Measurements from ENCODE around the gene TBCCD1. TPM values are rescaled to one million over a fixed set of nuclear protein-coding genes. Genes with fewer than 3 reads are reported as not detected.
"Not testable (repeated sequence)": the region's sequence is repeated elsewhere in the genome, so short reads cannot be mapped to it uniquely, and the experiment has no call there.

The TBCCD1 gene
- total RNA-seq, 1 donor from 2014 or later: 8.7 TPM

DNA sequence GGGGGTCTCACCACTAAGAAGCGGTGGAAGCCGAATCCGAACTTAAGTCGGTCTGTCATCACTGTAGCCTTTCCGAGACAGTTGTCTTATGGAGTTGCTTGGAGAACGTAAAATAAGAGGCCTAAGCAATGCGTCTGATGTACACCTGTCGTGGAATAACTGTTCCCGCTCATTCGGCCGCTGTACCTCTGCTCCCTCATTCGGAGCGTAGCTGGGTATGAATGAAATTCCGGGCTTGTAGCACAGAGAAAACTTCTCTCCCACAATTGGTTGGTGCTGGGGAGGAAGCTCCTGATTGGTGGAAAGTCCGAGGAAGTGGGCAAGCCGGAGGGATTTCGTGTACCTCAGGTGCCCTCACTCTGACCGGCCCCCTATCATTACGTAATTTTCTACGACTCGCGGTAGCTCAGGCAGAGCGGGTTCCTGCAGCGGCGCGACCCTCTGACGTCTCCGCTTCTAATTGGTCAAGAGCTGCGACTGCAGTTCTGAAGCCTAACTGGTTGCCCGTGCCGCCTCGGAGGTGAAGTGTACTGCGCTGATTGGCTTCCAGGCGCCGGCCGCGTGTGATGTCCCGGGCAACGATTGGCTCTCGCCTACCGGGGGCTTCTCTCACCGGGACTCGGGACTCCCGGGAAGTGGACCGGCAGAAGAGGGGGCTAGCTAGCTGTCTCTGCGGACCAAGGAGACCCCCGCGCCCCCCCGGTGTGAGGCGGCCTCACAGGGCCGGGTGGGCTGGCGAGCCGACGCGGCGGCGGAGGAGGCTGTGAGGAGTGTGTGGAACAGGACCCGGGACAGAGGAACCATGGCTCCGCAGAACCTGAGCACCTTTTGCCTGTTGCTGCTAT is 3.2 kb upstream of the TBCCD1 start, which contains the start of gene DNAJB11:
TSS of gene DNAJB11 (plus strand) at position 625 of the 845 bp plus-strand sequence. CDS start at position 803, 178 bp downstream.
- peak; percentile 100 for DNase-seq (ENCODE audit: low read depth)
- Histone ChIP-seq H3K9me3 (ENCODE audit: insufficient read depth, low read depth, low read length) (no peaks in the 10 kb centered on the region), H3K36me3 (ENCODE audit: insufficient read depth, low read length) (peaks cover 23% of the 10 kb centered on the region), H3K4me3 (ENCODE audit: insufficient read depth, low read depth, low read length) (peak within 1 kb of the TSS; percentile 88), H3K27ac (ENCODE audit: low read depth, low read length) (peak within 1 kb of the TSS; percentile 92), H3K27me3 (ENCODE audit: insufficient read depth, low read length) (no peaks in the 10 kb centered on the region), H3K79me2 (ENCODE audit: insufficient read depth, low read length) (peaks cover 51% of the 10 kb centered on the region), H3K9ac (ENCODE audit: low read length) (peak within 1 kb of the TSS; percentile 97), H3K4me2 (ENCODE audit: low read length) (peak within 1 kb of the TSS; percentile 97), H3K4me1 (ENCODE audit: insufficient read depth, low read length) (peaks cover 24% of the 10 kb centered on the region), H4K20me1 (ENCODE audit: insufficient read depth, low read length) (peaks cover 10% of the 10 kb centered on the region), H2AFZ (ENCODE audit: low read depth, low read length) (peak within 1 kb of the TSS; percentile 86)
- Mint-ChIP-seq H3K27me3 (ENCODE audit: low read depth, unreplicated experiment) (no peaks in the 10 kb centered on the region), H3K9me3 (ENCODE audit: unreplicated experiment) (no peaks in the 10 kb centered on the region), H3K4me3 (ENCODE audit: unreplicated experiment) (peak within 1 kb of the TSS; percentile 96), H3K36me3 (ENCODE audit: low read depth, unreplicated experiment) (no peaks in the 10 kb centered on the region), H3K27ac (ENCODE audit: unreplicated experiment) (peak within 1 kb of the TSS; percentile 93), H3K4me1 (ENCODE audit: low read depth, unreplicated experiment) (peaks cover 10% of the 10 kb centered on the region)
- TF ChIP-seq EZH2 (IDR thresholded peaks at IDR 0.05; ENCODE audit: insufficient read depth, low read length): no peak
- TF ChIP-seq, protein P1, sequence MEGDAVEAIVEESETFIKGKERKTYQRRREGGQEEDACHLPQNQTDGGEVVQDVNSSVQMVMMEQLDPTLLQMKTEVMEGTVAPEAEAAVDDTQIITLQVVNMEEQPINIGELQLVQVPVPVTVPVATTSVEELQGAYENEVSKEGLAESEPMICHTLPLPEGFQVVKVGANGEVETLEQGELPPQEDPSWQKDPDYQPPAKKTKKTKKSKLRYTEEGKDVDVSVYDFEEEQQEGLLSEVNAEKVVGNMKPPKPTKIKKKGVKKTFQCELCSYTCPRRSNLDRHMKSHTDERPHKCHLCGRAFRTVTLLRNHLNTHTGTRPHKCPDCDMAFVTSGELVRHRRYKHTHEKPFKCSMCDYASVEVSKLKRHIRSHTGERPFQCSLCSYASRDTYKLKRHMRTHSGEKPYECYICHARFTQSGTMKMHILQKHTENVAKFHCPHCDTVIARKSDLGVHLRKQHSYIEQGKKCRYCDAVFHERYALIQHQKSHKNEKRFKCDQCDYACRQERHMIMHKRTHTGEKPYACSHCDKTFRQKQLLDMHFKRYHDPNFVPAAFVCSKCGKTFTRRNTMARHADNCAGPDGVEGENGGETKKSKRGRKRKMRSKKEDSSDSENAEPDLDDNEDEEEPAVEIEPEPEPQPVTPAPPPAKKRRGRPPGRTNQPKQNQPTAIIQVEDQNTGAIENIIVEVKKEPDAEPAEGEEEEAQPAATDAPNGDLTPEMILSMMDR (IDR thresholded peaks at IDR 0.05; ENCODE audit: insufficient read depth, low read depth, low read length): no peak
- FAIRE-seq: peak; percentile 67

DNA sequence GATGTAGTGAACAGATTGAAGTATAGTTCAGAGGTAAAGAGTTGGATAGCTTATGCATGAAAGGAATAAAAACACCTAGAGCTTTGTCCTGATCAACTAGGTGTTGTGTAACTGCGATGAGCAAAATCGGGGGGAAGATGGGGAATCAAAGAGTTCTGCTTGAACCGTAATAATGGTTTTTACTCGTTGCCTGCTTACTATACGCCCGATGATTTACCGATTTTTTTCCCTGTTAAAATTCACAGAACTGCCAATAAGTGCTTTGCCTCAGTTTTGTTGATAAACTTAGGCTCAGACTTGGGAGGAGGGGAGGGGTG is 2.6 kb upstream of the TBCCD1 start:
- peaks cover 7% of the 10 kb centered on the region for H4K20me1 ChIP-seq (ENCODE audit: insufficient read depth, low read length)
- Mint-ChIP-seq H3K27ac (ENCODE audit: unreplicated experiment) (peak overlapping the region; percentile 93), H3K36me3 (ENCODE audit: low read depth, unreplicated experiment) (no peaks in the 10 kb centered on the region), H3K27me3 (ENCODE audit: low read depth, unreplicated experiment) (no peaks in the 10 kb centered on the region), H3K9me3 (ENCODE audit: unreplicated experiment) (no peaks in the 10 kb centered on the region), H3K4me3 (ENCODE audit: unreplicated experiment) (peak overlapping the region; percentile 96), H3K4me1 (ENCODE audit: low read depth, unreplicated experiment) (peaks cover 10% of the 10 kb centered on the region)
- FAIRE-seq (no peak), DNase-seq (ENCODE audit: low read depth) (no peak)
- H3K27me3 ChIP-seq (ENCODE audit: insufficient read depth, low read length): no peaks in the 10 kb centered on the region
- peak overlapping the region; percentile 87 for H3K4me2 ChIP-seq (ENCODE audit: low read length)
- peaks cover 18% of the 10 kb centered on the region for H3K36me3 ChIP-seq (ENCODE audit: insufficient read depth, low read length)
- peaks cover 52% of the 10 kb centered on the region for H3K79me2 ChIP-seq (ENCODE audit: insufficient read depth, low read length)
- peak overlapping the region; percentile 78 for H3K4me3 ChIP-seq (ENCODE audit: insufficient read depth, low read depth, low read length)
- H3K9me3 ChIP-seq (ENCODE audit: insufficient read depth, low read depth, low read length): no peaks in the 10 kb centered on the region
- H3K9ac ChIP-seq (ENCODE audit: low read length): peak overlapping the region; percentile 81
- H2AFZ ChIP-seq (ENCODE audit: low read depth, low read length): peak overlapping the region; percentile 71
- TF ChIP-seq, protein P1 (IDR thresholded peaks at IDR 0.05; ENCODE audit: insufficient read depth, low read depth, low read length): no peak
- TF ChIP-seq EZH2 (IDR thresholded peaks at IDR 0.05; ENCODE audit: insufficient read depth, low read length): no peak
- H3K27ac ChIP-seq (ENCODE audit: low read depth, low read length): peak overlapping the region; percentile 45
- H3K4me1 ChIP-seq (ENCODE audit: insufficient read depth, low read length): peaks cover 24% of the 10 kb centered on the region

DNA sequence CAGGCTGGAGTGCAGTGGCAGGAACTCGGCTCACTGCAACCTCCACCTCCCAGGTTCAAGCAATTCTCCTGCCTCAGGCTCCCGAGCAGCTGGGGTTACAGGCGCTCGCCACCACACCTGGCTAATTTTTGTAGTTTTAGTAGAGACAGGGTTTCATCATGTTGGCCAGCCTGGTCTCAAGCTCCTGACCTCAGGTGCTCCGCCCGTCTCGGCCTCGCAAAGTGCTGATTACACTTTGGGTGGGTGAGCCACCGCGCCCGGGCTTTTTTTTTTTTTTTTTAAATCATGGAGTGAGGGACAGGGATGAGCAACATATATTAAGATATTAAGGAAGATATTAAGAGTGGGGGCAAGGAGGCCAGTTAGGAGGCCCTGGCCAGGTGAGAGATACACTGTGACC is 2.2 kb upstream of the TBCCD1 start:
- H3K27ac Mint-ChIP-seq (ENCODE audit: unreplicated experiment); H3K4me1 Mint-ChIP-seq (ENCODE audit: low read depth, unreplicated experiment); H3K27me3 Mint-ChIP-seq (ENCODE audit: low read depth, unreplicated experiment); H3K27ac ChIP-seq (ENCODE audit: low read depth, low read length); H2AFZ ChIP-seq (ENCODE audit: low read depth, low read length); DNase-seq (ENCODE audit: low read depth); FAIRE-seq; H3K9me3 Mint-ChIP-seq (ENCODE audit: unreplicated experiment); H4K20me1 ChIP-seq (ENCODE audit: insufficient read depth, low read length); H3K36me3 Mint-ChIP-seq (ENCODE audit: low read depth, unreplicated experiment); H3K9me3 ChIP-seq (ENCODE audit: insufficient read depth, low read depth, low read length); H3K27me3 ChIP-seq (ENCODE audit: insufficient read depth, low read length): not testable (repeated sequence)
- H3K4me3 Mint-ChIP-seq (ENCODE audit: unreplicated experiment): peak overlapping the region; percentile 96
- Histone ChIP-seq H3K79me2 (ENCODE audit: insufficient read depth, low read length) (peaks cover 52% of the 10 kb centered on the region), H3K4me3 (ENCODE audit: insufficient read depth, low read depth, low read length) (peak overlapping the region; percentile 78), H3K4me2 (ENCODE audit: low read length) (peak overlapping the region; percentile 87), H3K9ac (ENCODE audit: low read length) (peak overlapping the region; percentile 81), H3K4me1 (ENCODE audit: insufficient read depth, low read length) (peaks cover 24% of the 10 kb centered on the region), H3K36me3 (ENCODE audit: insufficient read depth, low read length) (peaks cover 14% of the 10 kb centered on the region)
